GM12878 (cell line): ENCODE measurements around the gene NTF4. TPM values are rescaled to one million over a fixed set of nuclear protein-coding genes. Genes with fewer than 3 reads are reported as not detected.
"Not testable (repeated sequence)": the region's sequence is repeated elsewhere in the genome, so short reads cannot be mapped to it uniquely, and the experiment has no call there.

ENCODE experiments used
- ATAC-seq: fragments of 200-7000 bp; cut with Tn5 transposase; 3 replicates; pipeline ENCODE4 v1.9.1; 2020; ENCODE audit warnings: mild to moderate bottlenecking, moderate library complexity
- BruUV-seq: library from RNA; stranded (reverse); fragments of 400-500 nt; replicated peaks from 2 replicates; lab custom pipeline; 2021; lab: Mats Ljungman, UMichigan
- CTCF ChIA-PET: fragments of 300-600 bp; sonication (Branson Sonifier 250); formaldehyde crosslinking; extraction: SDS; loops from one replicate; lab custom pipeline; 2021; ENCODE audit warnings: inconsistent platforms; lab: Yijun Ruan, JAX
- POLR2A ChIA-PET: fragments of 350-600 bp; formaldehyde crosslinking; extraction: SDS; loops from one replicate; lab custom pipeline; 2021; ENCODE audit warnings: inconsistent platforms; lab: Charles Lee
- RAD21 ChIA-PET: fragments of 300-600 bp; sonication (Branson Sonifier 250); formaldehyde crosslinking; loops from one replicate; lab custom pipeline; 2023; ENCODE audit warnings: antibody characterized with exemption; ENCODE audit not compliant: unreplicated experiment; lab: Charles Lee
- SMC1A ChIA-PET: fragments of 300-600 bp; sonication (Branson Sonifier 250); formaldehyde crosslinking; loops from one replicate; lab custom pipeline; 2023; ENCODE audit not compliant: unreplicated experiment, uncharacterized antibody; lab: Charles Lee
- DNase-seq: peaks from one replicate; pipeline ENCODE4 v3.0.0-alpha.2; 2011; ENCODE audit warnings: low read depth, low spot score
- FAIRE-seq: peaks from 3 replicates; lab custom pipeline; 2011; peaks lifted over from hg19 to GRCh38; lab: Jason Lieb, UNC
- H2AFZ ChIP-seq: 2 replicates; pipeline ENCODE4 v1.6.0; 2011; ENCODE audit warnings: low read depth, low read length, control low read depth; ENCODE audit not compliant: control insufficient read depth
- H3K27ac ChIP-seq: 2 replicates; pipeline ENCODE4 v1.5.1; 2011; ENCODE audit warnings: control low read depth; ENCODE audit not compliant: control insufficient read depth, insufficient read depth
- H3K27me3 ChIP-seq, 2 experiments: replicated peaks in 1 of 2; 2 replicates each; pipeline versions ENCODE4 v1.6.0 to v1.6.1; 2011; ENCODE audit warnings: low read length in 1 of 2; ENCODE audit not compliant: control insufficient read depth in 2 of 2, insufficient read depth in 2 of 2
- H3K36me3 ChIP-seq, 2 experiments: 2 replicates each; pipeline ENCODE4 v1.5.1; 2011; ENCODE audit warnings: low read length in 1 of 2; ENCODE audit not compliant: control insufficient read depth in 2 of 2, insufficient read depth in 2 of 2
- H3K4me1 ChIP-seq: 2 replicates; pipeline ENCODE4 v1.6.1; 2011; ENCODE audit warnings: mild to moderate bottlenecking, low read length, moderate library complexity, mixed read lengths; ENCODE audit not compliant: control insufficient read depth, insufficient read depth
- H3K4me2 ChIP-seq: 2 replicates; pipeline ENCODE4 v1.6.0; 2011; ENCODE audit warnings: control low read depth; ENCODE audit not compliant: control insufficient read depth, insufficient read depth
- H3K4me3 ChIP-seq: fragments of 200-600 bp; sonication (generic); 2 replicates; pipeline ENCODE4 v1.5.1; 2016
- H3K79me2 ChIP-seq: 2 replicates; pipeline ENCODE4 v1.6.0; 2011; ENCODE audit warnings: low read length; ENCODE audit not compliant: control insufficient read depth, insufficient read depth
- H3K9ac ChIP-seq: 2 replicates; pipeline ENCODE4 v1.8.0; 2011; ENCODE audit warnings: low read length, control low read depth, mixed read lengths; ENCODE audit not compliant: control insufficient read depth, insufficient read depth
- H3K9me3 ChIP-seq: replicated peaks from 3 replicates; pipeline ENCODE4 v1.5.1; 2011; ENCODE audit warnings: mild to moderate bottlenecking, low read length; ENCODE audit not compliant: control insufficient read depth, insufficient read depth
- H4K20me1 ChIP-seq: 2 replicates; pipeline ENCODE4 v1.6.0; 2011; ENCODE audit not compliant: control insufficient read depth, insufficient read depth
- WGBS: methylation state at CpG from one replicate; pipeline ENCODE4 v1.1.6; 2016; ENCODE audit warnings: low lambda C conversion rate; ENCODE audit not compliant: insufficient replicate concordance, insufficient coverage; ENCODE audit errors: missing lambda C conversion rate; 5-methylcytosine and 5-hydroxymethylcytosine counted together
- in situ Hi-C: fragments of 300-500 bp; cut with MboI; formaldehyde crosslinking; loops from 9 replicates; pipeline ENCODE4 v1.14.3; 2018; ENCODE audit warnings: mixed read lengths
- intact Hi-C: fragments of 100-400 bp; cut with micrococcal nuclease; formaldehyde crosslinking; loops from one replicate; pipeline ENCODE4 v1.14.2; 2022; ENCODE audit not compliant: unreplicated experiment
- polyA plus RNA-seq, 11 experiments: library from polyadenylated mRNA; depleted of rRNA in 4 of 11; unstranded in 6 of 11; stranded (reverse) in 5 of 11; fragments of >200 nt; fragmentation: Nextera tagmentation in 4 of 11; fragmentation: Illumina TruSeq in 1 of 11; extraction: Ambion mirVana in 4 of 11; extraction: Trizol in 1 of 11; gene quantifications; 1 replicate in 1 of 11; 2 replicates in 10 of 11; pipeline versions ENCODE4 v1.2.1 to v1.2.3, GENCODE V29; 2011 to 2016; ENCODE audit warnings: inconsistent platforms in 2 of 11, missing spikeins in 2 of 11, low read depth in 1 of 11
- total RNA-seq, 4 experiments: library from RNA; depleted of rRNA in 3 of 4; stranded (reverse); fragments of >200 nt in 3 of 4; fragmentation: Illumina TruSeq in 1 of 4; extraction: Trizol in 1 of 4; gene quantifications; 2 replicates each; pipeline versions ENCODE4 v1.2.1 to v1.2.3, GENCODE V29; 2013 to 2021
- TF ChIP-seq, protein P1 (sequence below): IDR thresholded peaks from 2 replicates; pipeline ENCODE4 v1.6.1; 2011; ENCODE audit warnings: borderline replicate concordance, low read depth, mild to moderate bottlenecking, moderate library complexity, low read length; ENCODE audit not compliant: insufficient read depth, poor library complexity, severe bottlenecking

NTF4 gene
- total and polyA plus RNA-seq, 10 of the 15 experiments (the other 5 are each of a cell fraction or from before 2014, with no cell fraction given): not detected

DNA sequence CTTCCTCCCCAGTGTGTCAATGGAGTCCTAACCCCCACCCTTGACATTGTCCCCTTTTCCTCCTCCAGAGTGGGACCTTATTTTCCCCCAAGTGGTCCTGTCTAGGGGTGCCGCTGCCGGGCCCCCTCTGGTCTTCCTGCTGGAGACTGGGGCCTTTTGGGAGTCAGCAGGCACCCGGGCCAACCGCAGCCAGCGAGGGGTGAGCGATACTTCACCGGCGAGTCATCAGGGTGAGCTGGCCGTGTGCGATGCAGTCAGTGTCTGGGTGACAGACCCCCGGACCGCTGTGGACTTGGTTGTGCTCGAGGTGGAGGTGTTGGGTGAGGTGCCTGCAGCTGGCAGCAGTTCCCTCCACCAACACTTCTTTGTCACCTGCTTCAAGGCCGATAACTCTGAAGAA, 34.9 kb downstream of the NTF4 start:
- H2AFZ ChIP-seq, H3K9me3 ChIP-seq, H3K27me3 ChIP-seq, SMC1A ChIA-PET, H3K4me2 ChIP-seq, H3K4me3 ChIP-seq, FAIRE-seq, RAD21 ChIA-PET, H3K36me3 ChIP-seq, in situ Hi-C loops, intact Hi-C loops, POLR2A ChIA-PET, H3K79me2 ChIP-seq, H3K9ac ChIP-seq, H3K4me1 ChIP-seq, ATAC-seq, BruUV-seq, DNase-seq, H3K27ac ChIP-seq, H4K20me1 ChIP-seq: not testable (repeated sequence)
- CTCF ChIA-PET: interaction anchor here (0.6 to 1.0 kb wide), 2 partner anchors 32 to 193 kb away, joined by 3 read pairs; partner anchors contain the start of gene HSD17B14
- 51% methylated on average over 14 of the region's 14 CpGs for WGBS
- TF ChIP-seq, protein P1, sequence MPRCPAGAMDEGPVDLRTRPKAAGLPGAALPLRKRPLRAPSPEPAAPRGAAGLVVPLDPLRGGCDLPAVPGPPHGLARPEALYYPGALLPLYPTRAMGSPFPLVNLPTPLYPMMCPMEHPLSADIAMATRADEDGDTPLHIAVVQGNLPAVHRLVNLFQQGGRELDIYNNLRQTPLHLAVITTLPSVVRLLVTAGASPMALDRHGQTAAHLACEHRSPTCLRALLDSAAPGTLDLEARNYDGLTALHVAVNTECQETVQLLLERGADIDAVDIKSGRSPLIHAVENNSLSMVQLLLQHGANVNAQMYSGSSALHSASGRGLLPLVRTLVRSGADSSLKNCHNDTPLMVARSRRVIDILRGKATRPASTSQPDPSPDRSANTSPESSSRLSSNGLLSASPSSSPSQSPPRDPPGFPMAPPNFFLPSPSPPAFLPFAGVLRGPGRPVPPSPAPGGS: peak; percentile 37

DNA sequence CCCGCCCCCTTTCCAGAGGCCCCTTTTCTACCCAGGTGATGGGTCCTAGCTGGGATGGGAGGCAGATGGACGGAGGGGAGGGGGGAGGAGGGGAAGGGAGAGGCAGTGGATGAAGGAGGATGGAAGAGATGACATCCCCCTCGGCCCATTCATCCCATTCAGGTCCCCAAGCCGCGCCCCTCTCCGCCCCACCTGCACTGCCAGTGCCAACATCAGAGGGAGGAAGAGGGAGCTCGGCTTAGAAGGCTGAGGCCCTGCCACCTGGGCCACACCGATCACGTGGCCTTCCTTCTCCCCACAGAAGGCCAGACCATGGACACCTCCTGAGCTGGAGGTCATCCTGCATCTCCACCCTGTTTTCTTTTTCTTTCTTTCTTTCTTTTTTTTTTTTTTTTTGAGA, 35.9 kb downstream of the NTF4 start:
- in situ Hi-C loops, H3K27ac ChIP-seq, H3K4me1 ChIP-seq, RAD21 ChIA-PET, H3K4me2 ChIP-seq, H3K36me3 ChIP-seq, CTCF ChIA-PET, FAIRE-seq, H3K79me2 ChIP-seq, SMC1A ChIA-PET, intact Hi-C loops, H2AFZ ChIP-seq, ATAC-seq, H3K9ac ChIP-seq, BruUV-seq, DNase-seq, H3K9me3 ChIP-seq, H3K27me3 ChIP-seq, H3K4me3 ChIP-seq, H4K20me1 ChIP-seq: not testable (repeated sequence)
- POLR2A ChIA-PET: interaction anchor here (0.6 kb wide), 1 partner anchor 54 kb away, joined by 3 read pairs; no protein-coding TSS in a partner anchor
- WGBS: 5% methylated on average over 4 of the region's 9 CpGs

DNA sequence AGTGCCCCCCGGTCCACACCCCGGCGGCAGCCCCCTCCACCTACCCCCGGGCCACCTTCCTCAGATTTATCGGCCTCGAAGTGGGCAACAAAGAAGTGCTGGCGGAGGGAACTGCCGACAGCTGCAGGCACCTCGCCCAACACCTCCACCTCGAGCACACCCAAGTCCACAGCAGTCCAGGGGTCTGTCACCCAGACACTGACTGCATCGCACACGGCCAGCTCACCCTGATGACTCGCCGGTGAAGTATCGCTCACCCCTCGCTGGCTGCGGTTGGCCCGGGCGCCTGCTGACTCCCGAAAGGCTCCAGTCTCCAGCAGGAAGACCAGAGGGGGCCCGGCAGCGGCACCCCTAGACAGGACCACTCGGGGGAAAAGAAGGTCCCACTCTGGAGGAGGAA, 39.0 kb downstream of the NTF4 start:
- H3K4me1 ChIP-seq, SMC1A ChIA-PET, ATAC-seq, POLR2A ChIA-PET, H4K20me1 ChIP-seq, H3K27me3 ChIP-seq, DNase-seq, H3K4me3 ChIP-seq, H2AFZ ChIP-seq, in situ Hi-C loops, intact Hi-C loops, H3K79me2 ChIP-seq, H3K9me3 ChIP-seq, H3K36me3 ChIP-seq, BruUV-seq, H3K27ac ChIP-seq, FAIRE-seq, CTCF ChIA-PET, H3K9ac ChIP-seq, RAD21 ChIA-PET, H3K4me2 ChIP-seq: not testable (repeated sequence)
- 53% methylated on average over 23 of the region's 23 CpGs for WGBS
